DND-41 (cell line): ENCODE measurements around the gene CCDC116.

Experiments used
- CTCF ChIP-seq: IDR thresholded peaks from 2 replicates; pipeline ENCODE4 v1.5.1; 2012; ENCODE audit warnings: borderline replicate concordance, low read length, moderate library complexity, mild to moderate bottlenecking; ENCODE audit not compliant: poor library complexity, severe bottlenecking; ENCODE audit errors: extremely low read depth
- EZH2 ChIP-seq: IDR thresholded peaks from 3 replicates; pipeline ENCODE4 v1.6.1; 2012; ENCODE audit warnings: borderline replicate concordance, low read depth, mild to moderate bottlenecking, moderate library complexity, low read length, inconsistent platforms; ENCODE audit not compliant: severe bottlenecking

- TF ChIP-seq EZH2 (no peak), CTCF (no peak)
Observed at GRCh38 chr22:21679383-21679782, 46.8 kb downstream of the CCDC116 start.
